ENCODE measurements around the gene GTF2H2. TPM values are rescaled to one million over a fixed set of nuclear protein-coding genes. Genes with fewer than 3 reads are reported as not detected.
A peak's percentile ranks its signal among the peaks of the same experiment; 100 is the strongest.
"Not testable (repeated sequence)": the region's sequence is repeated elsewhere in the genome, so short reads cannot be mapped to it uniquely, and the experiment has no call there.

GTF2H2 gene
- polyA plus RNA-seq, 1 donor (not counting 4 experiments of a cell fraction or from before 2014, with no cell fraction given) = 28.7 TPM

DNA sequence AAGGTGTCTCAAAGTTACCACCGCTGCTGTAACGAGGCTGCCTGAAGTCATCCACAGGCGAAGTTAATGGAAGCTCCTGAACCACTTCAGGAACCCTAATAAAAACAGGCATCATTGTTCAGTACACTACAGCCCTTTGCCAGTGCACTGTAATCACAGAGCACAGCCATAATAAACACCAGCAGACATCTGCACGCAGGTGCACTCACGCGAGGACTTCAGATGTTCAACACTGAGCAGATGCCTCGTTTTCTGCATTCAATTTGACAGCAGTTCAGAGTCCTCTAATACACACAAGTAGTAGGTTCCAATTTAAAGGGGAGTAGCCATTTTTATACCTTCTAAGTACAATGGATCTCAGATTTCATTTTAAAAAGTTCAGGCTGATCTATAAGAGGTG is 15.4 kb upstream of the GTF2H2 start:
- H3K36me3 ChIP-seq (ENCODE audit: control insufficient read depth in 2 of 2, extremely low read depth in 1 of 2, insufficient read depth in 2 of 2, low read length in 2 of 2); H3K4me2 ChIP-seq (ENCODE audit: control insufficient read depth, extremely low read depth, insufficient read depth, low read depth, low read length); H3K9ac ChIP-seq (ENCODE audit: control insufficient read depth, extremely low read depth, insufficient read depth, low read length); H3K4me3 ChIP-seq (ENCODE audit: control insufficient read depth in 2 of 3, extremely low read depth in 1 of 3, insufficient read depth in 2 of 3, low read depth in 1 of 3, low read length in 3 of 3); H3K27me3 ChIP-seq (ENCODE audit: control insufficient read depth, extremely low read depth, insufficient read depth, low read length); H2AFZ ChIP-seq (ENCODE audit: control insufficient read depth, low read length); H3K4me1 ChIP-seq (ENCODE audit: control insufficient read depth, extremely low read depth, insufficient read depth, low read length); H3K9me1 ChIP-seq (ENCODE audit: control insufficient read depth, extremely low read depth, insufficient read depth, low read length); DNase-seq (ENCODE audit: low read depth, low spot score); H3K9me3 ChIP-seq (ENCODE audit: control insufficient read depth, low read depth, low read length); H4K20me1 ChIP-seq (ENCODE audit: control insufficient read depth, extremely low read depth, insufficient read depth, low read length); dilution Hi-C loops (cut with MboI; ENCODE audit: extremely low pct_ligation_motif_present, low sequenced_read_pairs); H3K79me2 ChIP-seq (ENCODE audit: control insufficient read depth, insufficient read depth, low read length); H3K27ac ChIP-seq (ENCODE audit: control insufficient read depth, insufficient read depth, low read length): not testable (repeated sequence)
- peak; percentile 49 for FAIRE-seq

DNA sequence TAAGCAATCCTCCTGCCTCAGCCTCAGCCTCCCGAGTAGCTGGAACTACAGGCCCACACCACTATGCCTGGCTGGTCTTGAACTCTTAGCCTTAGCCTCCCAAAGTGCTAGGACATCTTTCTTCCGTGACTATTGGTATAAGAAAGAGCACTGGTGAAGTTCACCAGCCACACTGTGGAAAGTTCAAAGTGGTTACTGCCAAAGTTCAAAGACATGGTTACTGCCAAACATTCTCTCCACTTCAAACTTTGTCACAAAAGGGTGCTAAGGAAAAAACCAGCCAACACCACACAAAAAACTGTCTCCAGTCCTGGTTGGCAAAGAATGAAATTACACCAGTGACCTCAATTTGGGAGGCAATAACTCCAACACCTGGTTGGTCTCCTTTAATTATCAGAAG is 14.9 kb upstream of the GTF2H2 start:
- H3K9me3 ChIP-seq (ENCODE audit: control insufficient read depth, low read depth, low read length); H3K36me3 ChIP-seq (ENCODE audit: control insufficient read depth in 2 of 2, extremely low read depth in 1 of 2, insufficient read depth in 2 of 2, low read length in 2 of 2); FAIRE-seq; DNase-seq (ENCODE audit: low read depth, low spot score); H3K27ac ChIP-seq (ENCODE audit: control insufficient read depth, insufficient read depth, low read length); H3K79me2 ChIP-seq (ENCODE audit: control insufficient read depth, insufficient read depth, low read length); H3K9me1 ChIP-seq (ENCODE audit: control insufficient read depth, extremely low read depth, insufficient read depth, low read length); H4K20me1 ChIP-seq (ENCODE audit: control insufficient read depth, extremely low read depth, insufficient read depth, low read length); H3K4me3 ChIP-seq (ENCODE audit: control insufficient read depth in 2 of 3, extremely low read depth in 1 of 3, insufficient read depth in 2 of 3, low read depth in 1 of 3, low read length in 3 of 3); H3K4me2 ChIP-seq (ENCODE audit: control insufficient read depth, extremely low read depth, insufficient read depth, low read depth, low read length); H3K4me1 ChIP-seq (ENCODE audit: control insufficient read depth, extremely low read depth, insufficient read depth, low read length); H3K27me3 ChIP-seq (ENCODE audit: control insufficient read depth, extremely low read depth, insufficient read depth, low read length); H3K9ac ChIP-seq (ENCODE audit: control insufficient read depth, extremely low read depth, insufficient read depth, low read length); H2AFZ ChIP-seq (ENCODE audit: control insufficient read depth, low read length); dilution Hi-C loops (cut with MboI; ENCODE audit: extremely low pct_ligation_motif_present, low sequenced_read_pairs): not testable (repeated sequence)

- H3K79me2 ChIP-seq (ENCODE audit: control insufficient read depth, insufficient read depth, low read length); H3K36me3 ChIP-seq (ENCODE audit: control insufficient read depth in 2 of 2, extremely low read depth in 1 of 2, insufficient read depth in 2 of 2, low read length in 2 of 2); H3K27me3 ChIP-seq (ENCODE audit: control insufficient read depth, extremely low read depth, insufficient read depth, low read length); H3K4me3 ChIP-seq (ENCODE audit: control insufficient read depth in 2 of 3, extremely low read depth in 1 of 3, insufficient read depth in 2 of 3, low read depth in 1 of 3, low read length in 3 of 3); DNase-seq (ENCODE audit: low read depth, low spot score); H3K9me3 ChIP-seq (ENCODE audit: control insufficient read depth, low read depth, low read length); H3K27ac ChIP-seq (ENCODE audit: control insufficient read depth, insufficient read depth, low read length); H3K4me2 ChIP-seq (ENCODE audit: control insufficient read depth, extremely low read depth, insufficient read depth, low read depth, low read length); H3K9ac ChIP-seq (ENCODE audit: control insufficient read depth, extremely low read depth, insufficient read depth, low read length); H4K20me1 ChIP-seq (ENCODE audit: control insufficient read depth, extremely low read depth, insufficient read depth, low read length); dilution Hi-C loops (cut with MboI; ENCODE audit: extremely low pct_ligation_motif_present, low sequenced_read_pairs); FAIRE-seq; H3K4me1 ChIP-seq (ENCODE audit: control insufficient read depth, extremely low read depth, insufficient read depth, low read length); H2AFZ ChIP-seq (ENCODE audit: control insufficient read depth, low read length); H3K9me1 ChIP-seq (ENCODE audit: control insufficient read depth, extremely low read depth, insufficient read depth, low read length): not testable (repeated sequence)
Measured at GRCh38 chr5:71061322-71061721, 6.2 kb downstream of the GTF2H2 start.

GRCh38 chr5:71059426-71059825 is 8.1 kb downstream of the GTF2H2 start:
- H3K4me3 ChIP-seq (ENCODE audit: control insufficient read depth in 2 of 3, extremely low read depth in 1 of 3, insufficient read depth in 2 of 3, low read depth in 1 of 3, low read length in 3 of 3); H3K9me1 ChIP-seq (ENCODE audit: control insufficient read depth, extremely low read depth, insufficient read depth, low read length); dilution Hi-C loops (cut with MboI; ENCODE audit: extremely low pct_ligation_motif_present, low sequenced_read_pairs); FAIRE-seq; H2AFZ ChIP-seq (ENCODE audit: control insufficient read depth, low read length); H3K9ac ChIP-seq (ENCODE audit: control insufficient read depth, extremely low read depth, insufficient read depth, low read length); H3K36me3 ChIP-seq (ENCODE audit: control insufficient read depth in 2 of 2, extremely low read depth in 1 of 2, insufficient read depth in 2 of 2, low read length in 2 of 2); H3K27ac ChIP-seq (ENCODE audit: control insufficient read depth, insufficient read depth, low read length); DNase-seq (ENCODE audit: low read depth, low spot score); H3K27me3 ChIP-seq (ENCODE audit: control insufficient read depth, extremely low read depth, insufficient read depth, low read length); H3K79me2 ChIP-seq (ENCODE audit: control insufficient read depth, insufficient read depth, low read length); H4K20me1 ChIP-seq (ENCODE audit: control insufficient read depth, extremely low read depth, insufficient read depth, low read length); H3K4me1 ChIP-seq (ENCODE audit: control insufficient read depth, extremely low read depth, insufficient read depth, low read length); H3K4me2 ChIP-seq (ENCODE audit: control insufficient read depth, extremely low read depth, insufficient read depth, low read depth, low read length); H3K9me3 ChIP-seq (ENCODE audit: control insufficient read depth, low read depth, low read length): not testable (repeated sequence)

DNA sequence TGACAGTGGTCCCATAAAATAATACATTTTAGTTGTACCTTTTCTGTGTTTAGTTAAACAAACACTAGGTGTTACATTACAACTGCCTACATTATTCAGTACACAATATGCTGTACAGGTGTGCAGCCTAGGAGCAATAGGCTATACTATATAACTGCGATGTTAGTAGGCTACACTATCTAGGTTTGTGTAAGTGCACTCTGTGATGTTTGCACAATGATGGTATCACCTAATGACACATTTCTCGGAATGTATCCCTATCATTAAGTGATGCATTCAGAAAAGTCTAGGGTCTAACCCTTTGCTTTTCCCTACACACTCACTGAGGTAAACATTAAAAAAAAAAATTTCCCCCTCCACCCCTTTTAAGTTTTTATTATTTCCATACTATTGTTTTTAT is 22.7 kb downstream of the GTF2H2 start:
- H3K9ac ChIP-seq (ENCODE audit: control insufficient read depth, extremely low read depth, insufficient read depth, low read length); H3K4me3 ChIP-seq (ENCODE audit: control insufficient read depth in 2 of 3, extremely low read depth in 1 of 3, insufficient read depth in 2 of 3, low read depth in 1 of 3, low read length in 3 of 3); H3K27me3 ChIP-seq (ENCODE audit: control insufficient read depth, extremely low read depth, insufficient read depth, low read length); H3K27ac ChIP-seq (ENCODE audit: control insufficient read depth, insufficient read depth, low read length); H2AFZ ChIP-seq (ENCODE audit: control insufficient read depth, low read length); H3K4me1 ChIP-seq (ENCODE audit: control insufficient read depth, extremely low read depth, insufficient read depth, low read length); H3K79me2 ChIP-seq (ENCODE audit: control insufficient read depth, insufficient read depth, low read length); dilution Hi-C loops (cut with MboI; ENCODE audit: extremely low pct_ligation_motif_present, low sequenced_read_pairs); H3K9me3 ChIP-seq (ENCODE audit: control insufficient read depth, low read depth, low read length); FAIRE-seq; H3K4me2 ChIP-seq (ENCODE audit: control insufficient read depth, extremely low read depth, insufficient read depth, low read depth, low read length); DNase-seq (ENCODE audit: low read depth, low spot score); H4K20me1 ChIP-seq (ENCODE audit: control insufficient read depth, extremely low read depth, insufficient read depth, low read length); H3K36me3 ChIP-seq (ENCODE audit: control insufficient read depth in 2 of 2, extremely low read depth in 1 of 2, insufficient read depth in 2 of 2, low read length in 2 of 2); H3K9me1 ChIP-seq (ENCODE audit: control insufficient read depth, extremely low read depth, insufficient read depth, low read length): not testable (repeated sequence)

Measured in keratinocyte (primary cell).